ENCODE measurements around the gene IL31RA. TPM values are rescaled to one million over a fixed set of nuclear protein-coding genes. Genes with fewer than 3 reads are reported as not detected.
A peak's percentile ranks its signal among the peaks of the same experiment; 100 is the strongest.

The IL31RA gene
- total and polyA plus RNA-seq, 2 of the 13 experiments (the other 11 are each of a cell fraction or from before 2014, with no cell fraction given) = not detected

- TF ChIP-seq KLF16 (CRISPR knock-in tag; IDR thresholded peaks at IDR 0.05) (peak in 1 of 2 experiments; percentile 88; a peak in 2 of 4 replicates), ZNF784 (CRISPR knock-in tag; IDR thresholded peaks at IDR 0.05; ENCODE audit: borderline replicate concordance) (peak; percentile 74; the same call in 1 of the 2 replicates), NONO (IDR thresholded peaks at IDR 0.05) (no peak), NONO (CRISPR knock-in tag; conservative IDR thresholded peaks at IDR 0.05) (peak; percentile 94), AGO1 (IDR thresholded peaks at IDR 0.05; ENCODE audit: low read depth, low read length, poor library complexity, severe bottlenecking) (no peak), ZNF512 (CRISPR knock-in tag; IDR thresholded peaks at IDR 0.05) (no peak), DR1 (CRISPR knock-in tag; IDR thresholded peaks at IDR 0.05) (no peak; the same call in 1 of the 2 replicates), PHF5A (CRISPR knock-in tag; IDR thresholded peaks at IDR 0.05; ENCODE audit: low read depth, unreplicated experiment) (no peak), JUNB (CRISPR knock-in tag; IDR thresholded peaks at IDR 0.05; ENCODE audit: borderline replicate concordance) (peak; percentile 82; the same call in 1 of the 2 replicates), ATF4 (CRISPR knock-in tag; IDR thresholded peaks at IDR 0.05) (peak in 1 of 2 experiments; percentile 94; a peak in 2 of 4 replicates), REST (IDR thresholded peaks at IDR 0.05; ENCODE audit: borderline replicate concordance in 1 of 2, low read depth in 1 of 2, low read length in 2 of 2) (peak in 1 of 2 experiments; percentile 84; a peak in 2 of 4 replicates), MNT (IDR thresholded peaks at IDR 0.05) (peak; percentile 33; the same call in 1 of the 2 replicates), TCF12 (IDR thresholded peaks at IDR 0.05) (no peak), TCF12 (CRISPR knock-in tag; IDR thresholded peaks at IDR 0.05) (peak; percentile 99), ONECUT2 (CRISPR knock-in tag; IDR thresholded peaks at IDR 0.05) (peak; percentile 43; the same call in 1 of the 2 replicates), ZNF672 (CRISPR knock-in tag; IDR thresholded peaks at IDR 0.05) (no peak), FLYWCH1 (CRISPR knock-in tag; IDR thresholded peaks at IDR 0.05) (0 out of 2 replicates have a peak, but pooled peaks have one; percentile 50), HMG20A (CRISPR knock-in tag; IDR thresholded peaks at IDR 0.05; ENCODE audit: borderline replicate concordance) (peak; percentile 99), ZNF205 (CRISPR knock-in tag; IDR thresholded peaks at IDR 0.05) (peak; percentile 81; the same call in 1 of the 2 replicates), MTERF4 (CRISPR knock-in tag; IDR thresholded peaks at IDR 0.05) (peak; percentile 80)
Measured at GRCh38 chr5:55934115-55934613, 83.0 kb downstream of the IL31RA start (continued).

All from HepG2 (cell line).